ENCODE data around the gene ANAPC7. TPM values are rescaled to one million over a fixed set of nuclear protein-coding genes. Genes with fewer than 3 reads are reported as not detected.
A peak's percentile ranks its signal among the peaks of the same experiment; 100 is the strongest.

ANAPC7 gene
- total and polyA plus RNA-seq, 9 of the 15 experiments (the other 6 are each of a cell fraction or from before 2014, with no cell fraction given): 46.7 to 158 (median 109) TPM

GRCh38 chr12:110354172-110354780 is 49.2 kb downstream of the ANAPC7 start (continued):
- TF ChIP-seq ZHX1 (conservative IDR thresholded peaks at IDR 0.05; ENCODE audit: low read length) (no peak), NFIX (CRISPR knock-in tag; IDR thresholded peaks at IDR 0.05; ENCODE audit: low read depth) (no peak), XRCC3 (IDR thresholded peaks at IDR 0.05) (no peak), GTF2F1 (IDR thresholded peaks at IDR 0.05; ENCODE audit: low read depth, low read length) (no peak), ZNF436 (CRISPR knock-in tag; IDR thresholded peaks at IDR 0.05) (no peak), ZFP91 (CRISPR knock-in tag; IDR thresholded peaks at IDR 0.05) (no peak), HSF4 (CRISPR knock-in tag; IDR thresholded peaks at IDR 0.05; ENCODE audit: borderline replicate concordance) (no peak), NR0B1 (IDR thresholded peaks at IDR 0.05; ENCODE audit: partially characterized antibody) (no peak), REST (IDR thresholded peaks at IDR 0.05; ENCODE audit: borderline replicate concordance) (no peak; the same call in 1 of the 2 replicates), REST (CRISPR knock-in tag; IDR thresholded peaks at IDR 0.05; ENCODE audit: low read depth) (no peak), NUFIP1 (IDR thresholded peaks at IDR 0.05; ENCODE audit: partially characterized antibody) (no peak), LARP7 (IDR thresholded peaks at IDR 0.05) (no peak), BHLHE40 (IDR thresholded peaks at IDR 0.05; ENCODE audit: low read length) (peak; percentile 29; the same call in 1 of the 2 replicates), SMARCC2 (IDR thresholded peaks at IDR 0.05; ENCODE audit: low read depth) (peak; percentile 89), ARID1B (IDR thresholded peaks at IDR 0.05) (peak; percentile 98)
